ENCODE data around the gene MERTK. TPM values are rescaled to one million over a fixed set of nuclear protein-coding genes. Genes with fewer than 3 reads are reported as not detected.

The MERTK gene
- total and polyA plus RNA-seq, 10 of the 15 experiments (the other 5 are each of a cell fraction or from before 2014, with no cell fraction given) = 0.13 to 30.6 (median 0.50) TPM

- Histone ChIP-seq H3K4me3 (no peak overlapping the region), H3K4me2 (ENCODE audit: control insufficient read depth, insufficient read depth) (no peak overlapping the region), H3K27me3 (replicated peaks in 1 of 2; ENCODE audit: control insufficient read depth in 2 of 2, insufficient read depth in 2 of 2, low read length in 1 of 2) (no peaks in the 10 kb centered on the region), H3K4me1 (ENCODE audit: control insufficient read depth, insufficient read depth, low read length) (no peaks in the 10 kb centered on the region), H3K79me2 (ENCODE audit: control insufficient read depth, insufficient read depth, low read length) (no peaks in the 10 kb centered on the region), H2AFZ (ENCODE audit: control insufficient read depth, low read depth, low read length) (no peak overlapping the region), H3K9ac (ENCODE audit: control insufficient read depth, insufficient read depth, low read length) (no peak overlapping the region), H3K36me3 (ENCODE audit: control insufficient read depth in 2 of 2, insufficient read depth in 2 of 2, low read length in 1 of 2) (no peaks in the 10 kb centered on the region), H4K20me1 (ENCODE audit: control insufficient read depth, insufficient read depth) (no peaks in the 10 kb centered on the region), H3K27ac (ENCODE audit: control insufficient read depth, insufficient read depth) (no peak overlapping the region), H3K9me3 (replicated peaks; ENCODE audit: control insufficient read depth, insufficient read depth, low read length) (no peaks in the 10 kb centered on the region; the same call in 2 of the 3 replicates)
- in situ Hi-C loops (cut with MboI) (no loop called here), intact Hi-C loops (cut with micrococcal nuclease; ENCODE audit: unreplicated experiment) (no loop called here)
- ChIA-PET POLR2A (no interaction called here), SMC1A (ENCODE audit: uncharacterized antibody, unreplicated experiment) (no interaction called here), CTCF (no interaction called here), RAD21 (ENCODE audit: unreplicated experiment) (interaction anchor here (1.0 kb wide), 1 partner anchor 107 kb away, joined by 3 read pairs; no protein-coding TSS in a partner anchor)
- no peak for ATAC-seq
- BruUV-seq (replicated peaks) = no TSS peak
- no peak for FAIRE-seq
- WGBS (ENCODE audit: insufficient coverage, insufficient replicate concordance, low lambda C conversion rate, missing lambda C conversion rate) = 66% methylated on average over 8 of the region's 8 CpGs
- no peak for TF ChIP-seq CBX5 (IDR thresholded peaks at IDR 0.05; ENCODE audit: low read depth)
- TF ChIP-seq SMC3 (IDR thresholded peaks at IDR 0.05; ENCODE audit: borderline replicate concordance, low read length) = no peak
- no peak for TF ChIP-seq RB1 (IDR thresholded peaks at IDR 0.05; ENCODE audit: borderline replicate concordance)
- no peak for TF ChIP-seq BRCA1 (IDR thresholded peaks at IDR 0.05; ENCODE audit: low read depth, low read length)
- no peak for DNase-seq (ENCODE audit: low read depth, low spot score)
These were observed 128.1 kb downstream of the MERTK start for GRCh38 chr2:112026509-112026908.

GRCh38 chr2:112027767-112028166, 129.4 kb downstream of the MERTK start:
- ChIA-PET CTCF (no interaction called here), POLR2A (no interaction called here), RAD21 (ENCODE audit: unreplicated experiment) (interaction anchor here (0.8 kb wide), 1 partner anchor 140 kb away, joined by 3 read pairs; no protein-coding TSS in a partner anchor), SMC1A (ENCODE audit: uncharacterized antibody, unreplicated experiment) (no interaction called here)
- intact Hi-C loops (cut with micrococcal nuclease; ENCODE audit: unreplicated experiment) (no loop called here), in situ Hi-C loops (cut with MboI) (no loop called here)
- no peak overlapping the region for H2AFZ ChIP-seq (ENCODE audit: control insufficient read depth, low read depth, low read length)
- no peaks in the 10 kb centered on the region for H3K27me3 ChIP-seq (replicated peaks in 1 of 2; ENCODE audit: control insufficient read depth in 2 of 2, insufficient read depth in 2 of 2, low read length in 1 of 2)
- H3K36me3 ChIP-seq (ENCODE audit: control insufficient read depth in 2 of 2, insufficient read depth in 2 of 2, low read length in 1 of 2) = no peaks in the 10 kb centered on the region
- no peaks in the 10 kb centered on the region for H3K4me1 ChIP-seq (ENCODE audit: control insufficient read depth, insufficient read depth, low read length)
- H3K9ac ChIP-seq (ENCODE audit: control insufficient read depth, insufficient read depth, low read length) = no peak overlapping the region
- no peaks in the 10 kb centered on the region for H4K20me1 ChIP-seq (ENCODE audit: control insufficient read depth, insufficient read depth)
- no peak overlapping the region for H3K27ac ChIP-seq (ENCODE audit: control insufficient read depth, insufficient read depth)
- no TSS peak for BruUV-seq (replicated peaks)
- no peaks in the 10 kb centered on the region for H3K79me2 ChIP-seq (ENCODE audit: control insufficient read depth, insufficient read depth, low read length)
- 50% methylated on average over 3 of the region's 3 CpGs for WGBS (ENCODE audit: insufficient coverage, insufficient replicate concordance, low lambda C conversion rate, missing lambda C conversion rate)
- DNase-seq (ENCODE audit: low read depth, low spot score) = no peak
- no peak overlapping the region for H3K4me3 ChIP-seq
- no peaks in the 10 kb centered on the region; the same call in 2 of the 3 replicates for H3K9me3 ChIP-seq (replicated peaks; ENCODE audit: control insufficient read depth, insufficient read depth, low read length)
- H3K4me2 ChIP-seq (ENCODE audit: control insufficient read depth, insufficient read depth) = no peak overlapping the region
- FAIRE-seq = no peak
- no peak for ATAC-seq
- TF ChIP-seq BMI1 (IDR thresholded peaks at IDR 0.05; ENCODE audit: borderline replicate concordance) = no peak
- TF ChIP-seq GATAD2B (conservative IDR thresholded peaks at IDR 0.05; ENCODE audit: low read depth) = no peak
- TF ChIP-seq ZBED1 (IDR thresholded peaks at IDR 0.05; ENCODE audit: borderline replicate concordance) = no peak
- TF ChIP-seq JUND (IDR thresholded peaks at IDR 0.05; ENCODE audit: low read depth, low read length) = no peak
- TF ChIP-seq, protein P1, sequence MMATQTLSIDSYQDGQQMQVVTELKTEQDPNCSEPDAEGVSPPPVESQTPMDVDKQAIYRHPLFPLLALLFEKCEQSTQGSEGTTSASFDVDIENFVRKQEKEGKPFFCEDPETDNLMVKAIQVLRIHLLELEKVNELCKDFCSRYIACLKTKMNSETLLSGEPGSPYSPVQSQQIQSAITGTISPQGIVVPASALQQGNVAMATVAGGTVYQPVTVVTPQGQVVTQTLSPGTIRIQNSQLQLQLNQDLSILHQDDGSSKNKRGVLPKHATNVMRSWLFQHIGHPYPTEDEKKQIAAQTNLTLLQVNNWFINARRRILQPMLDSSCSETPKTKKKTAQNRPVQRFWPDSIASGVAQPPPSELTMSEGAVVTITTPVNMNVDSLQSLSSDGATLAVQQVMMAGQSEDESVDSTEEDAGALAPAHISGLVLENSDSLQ (IDR thresholded peaks at IDR 0.05) = no peak
- TF ChIP-seq ZNF687 (IDR thresholded peaks at IDR 0.05) = no peak
- TF ChIP-seq CREB1 (IDR thresholded peaks at IDR 0.05; ENCODE audit: low read depth) = no peak
- no peak for TF ChIP-seq IRF3 (IDR thresholded peaks at IDR 0.05)
- no peak for TF ChIP-seq POLR2AphosphoS2 (IDR thresholded peaks at IDR 0.05; ENCODE audit: low read depth, low read length)

All from GM12878 (cell line).